Endodermal cell (in vitro differentiated cells): ENCODE measurements around the gene HDAC4. TPM values are rescaled to one million over a fixed set of nuclear protein-coding genes. Genes with fewer than 3 reads are reported as not detected.

ENCODE experiments used
- DNase-seq: peaks from one replicate; pipeline ENCODE4 v3.0.0-alpha.2; 2017
- H3K27ac ChIP-seq: 2 replicates; pipeline ENCODE4 v1.5.1; 2013; ENCODE audit warnings: mild to moderate bottlenecking, low read depth, low read length, moderate library complexity
- H3K27me3 ChIP-seq: 2 replicates; pipeline ENCODE4 v1.6.1; 2013; ENCODE audit warnings: mild to moderate bottlenecking, low read length, moderate library complexity; ENCODE audit not compliant: insufficient read depth, control insufficient read depth, poor library complexity, severe bottlenecking
- H3K36me3 ChIP-seq: 2 replicates; pipeline ENCODE4 v1.7.0; 2013; ENCODE audit warnings: mild to moderate bottlenecking, low read length, moderate library complexity; ENCODE audit not compliant: control insufficient read depth, insufficient read depth
- H3K4me1 ChIP-seq: one replicate; pipeline ENCODE4 v1.7.0; 2013; ENCODE audit warnings: low read length; ENCODE audit not compliant: control insufficient read depth, insufficient read depth
- H3K4me3 ChIP-seq: 2 replicates; pipeline ENCODE4 v1.5.1; 2013; ENCODE audit warnings: mild to moderate bottlenecking, low read length, moderate library complexity
- H3K9ac ChIP-seq: 2 replicates; pipeline ENCODE4 v1.6.1; 2013; ENCODE audit warnings: mild to moderate bottlenecking, low read length, moderate library complexity; ENCODE audit not compliant: poor library complexity, severe bottlenecking; ENCODE audit errors: extremely low read depth
- H3K9me3 ChIP-seq: 2 replicates; pipeline ENCODE4 v1.6.1; 2013; ENCODE audit warnings: mild to moderate bottlenecking, low read length, moderate library complexity; ENCODE audit not compliant: control insufficient read depth
- H3K27ac Mint-ChIP-seq: 2 replicates; pipeline ENCODE4 v1.8.0; 2020; ENCODE audit warnings: mixed read lengths
- H3K27me3 Mint-ChIP-seq: 2 replicates; pipeline ENCODE4 v1.8.0; 2021; ENCODE audit warnings: mild to moderate bottlenecking, mixed read lengths; ENCODE audit not compliant: insufficient read depth
- H3K36me3 Mint-ChIP-seq: 2 replicates; pipeline ENCODE4 v1.8.0; 2020; ENCODE audit warnings: low read depth, mixed read lengths
- H3K4me1 Mint-ChIP-seq: 2 replicates; pipeline ENCODE4 v1.8.0; 2020; ENCODE audit warnings: mixed read lengths
- H3K4me3 Mint-ChIP-seq: 2 replicates; pipeline ENCODE4 v1.8.0; 2020; ENCODE audit warnings: mild to moderate bottlenecking, moderate library complexity, mixed read lengths
- H3K9me3 Mint-ChIP-seq: 2 replicates; pipeline ENCODE4 v1.8.0; 2020; ENCODE audit warnings: mild to moderate bottlenecking, mixed read lengths
- WGBS, 2 experiments: methylation state at CpG; one replicate each; pipeline versions ENCODE4 v1.1.5 to v1.1.7; 2013; ENCODE audit warnings: missing lambda C conversion rate in 2 of 2, mixed read lengths in 1 of 2; ENCODE audit not compliant: insufficient coverage in 1 of 2, insufficient read length in 1 of 2; 5-methylcytosine and 5-hydroxymethylcytosine counted together
- total RNA-seq, 2 donors: library from RNA; stranded (reverse); fragmentation: NEBNext Ultra II Directional in 1 of 2; extraction: Animal tissue kit (Norgen Biotek cat#: 25700) in 1 of 2; gene quantifications; 2 replicates in 1 of 2; 3 replicates in 1 of 2; pipeline ENCODE4 v1.2.1, GENCODE V29; 2021
- TF ChIP-seq, protein P1 (sequence below): fragments of 200-600 bp; sonication (generic); conservative IDR thresholded peaks from 2 replicates; pipeline ENCODE4 v1.5.0; 2021; ENCODE audit warnings: antibody characterized with exemption, mild to moderate bottlenecking

HDAC4 gene
- total RNA-seq, 2 donors from 2014 or later, result 45.7 to 51.2 TPM

DNA sequence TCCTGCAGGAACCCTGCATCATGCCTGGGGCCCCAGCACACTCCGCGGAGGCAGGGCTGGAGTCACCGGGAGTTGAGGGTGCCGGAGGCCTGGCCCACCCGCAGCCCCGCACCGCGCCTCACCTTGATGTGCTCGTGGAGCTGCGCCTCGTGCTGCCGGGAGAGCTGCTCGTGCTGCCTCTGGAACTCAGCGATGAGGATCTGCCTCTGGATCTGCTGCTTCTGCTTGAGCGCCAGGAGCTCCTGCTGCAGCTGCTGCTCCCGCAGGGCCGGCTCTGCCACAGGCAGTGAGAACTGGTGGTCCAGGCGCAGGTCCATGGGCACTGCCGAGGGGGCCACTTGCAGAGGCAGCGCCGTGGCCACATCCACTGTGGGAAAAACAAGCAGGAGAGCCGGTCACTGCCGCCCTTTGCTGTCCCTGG, 211.1 kb downstream of the HDAC4 start:
- no peak overlapping the region for H3K9ac ChIP-seq
- Mint-ChIP-seq H3K27ac (no peak overlapping the region), H3K27me3 (no peaks in the 10 kb centered on the region), H3K4me3 (no peak overlapping the region), H3K4me1 (peaks cover 2% of the 10 kb centered on the region), H3K36me3 (peaks cover 48% of the 10 kb centered on the region), H3K9me3 (peaks cover 8% of the 10 kb centered on the region)
- no peaks in the 10 kb centered on the region for H3K4me1 ChIP-seq
- no peak overlapping the region for H3K4me3 ChIP-seq
- peaks cover 18% of the 10 kb centered on the region for H3K36me3 ChIP-seq
- H3K9me3 ChIP-seq, result peaks cover 13% of the 10 kb centered on the region
- no peak overlapping the region for H3K27ac ChIP-seq
- TF ChIP-seq, protein P1, sequence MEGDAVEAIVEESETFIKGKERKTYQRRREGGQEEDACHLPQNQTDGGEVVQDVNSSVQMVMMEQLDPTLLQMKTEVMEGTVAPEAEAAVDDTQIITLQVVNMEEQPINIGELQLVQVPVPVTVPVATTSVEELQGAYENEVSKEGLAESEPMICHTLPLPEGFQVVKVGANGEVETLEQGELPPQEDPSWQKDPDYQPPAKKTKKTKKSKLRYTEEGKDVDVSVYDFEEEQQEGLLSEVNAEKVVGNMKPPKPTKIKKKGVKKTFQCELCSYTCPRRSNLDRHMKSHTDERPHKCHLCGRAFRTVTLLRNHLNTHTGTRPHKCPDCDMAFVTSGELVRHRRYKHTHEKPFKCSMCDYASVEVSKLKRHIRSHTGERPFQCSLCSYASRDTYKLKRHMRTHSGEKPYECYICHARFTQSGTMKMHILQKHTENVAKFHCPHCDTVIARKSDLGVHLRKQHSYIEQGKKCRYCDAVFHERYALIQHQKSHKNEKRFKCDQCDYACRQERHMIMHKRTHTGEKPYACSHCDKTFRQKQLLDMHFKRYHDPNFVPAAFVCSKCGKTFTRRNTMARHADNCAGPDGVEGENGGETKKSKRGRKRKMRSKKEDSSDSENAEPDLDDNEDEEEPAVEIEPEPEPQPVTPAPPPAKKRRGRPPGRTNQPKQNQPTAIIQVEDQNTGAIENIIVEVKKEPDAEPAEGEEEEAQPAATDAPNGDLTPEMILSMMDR, result no peak
- DNase-seq, result peak; percentile 32
- no peaks in the 10 kb centered on the region for H3K27me3 ChIP-seq
- 97 to 98% methylated on average over 12 to 23 of the region's 23 CpGs for WGBS, 2 experiments

- H3K36me3 Mint-ChIP-seq, result peaks cover 48% of the 10 kb centered on the region
Measured at GRCh38 chr2:239188536-239188935, 212.3 kb downstream of the HDAC4 start.

GRCh38 chr2:239187464-239188253, 213.2 kb downstream of the HDAC4 start:
- Histone ChIP-seq H3K9ac (no peak overlapping the region), H3K4me1 (no peaks in the 10 kb centered on the region), H3K4me3 (no peak overlapping the region), H3K27me3 (no peaks in the 10 kb centered on the region), H3K36me3 (peaks cover 18% of the 10 kb centered on the region), H3K9me3 (peaks cover 13% of the 10 kb centered on the region), H3K27ac (no peak overlapping the region)
- Mint-ChIP-seq H3K4me1 (peaks cover 5% of the 10 kb centered on the region), H3K9me3 (peaks cover 8% of the 10 kb centered on the region), H3K27ac (no peak overlapping the region), H3K4me3 (no peak overlapping the region), H3K36me3 (peaks cover 48% of the 10 kb centered on the region), H3K27me3 (no peaks in the 10 kb centered on the region)
- peak; percentile 32 for DNase-seq
- WGBS, 2 experiments, result 94 to 96% methylated on average over 6 to 15 of the region's 15 CpGs
- TF ChIP-seq, protein P1, result no peak

More at GRCh38 chr2:239188536-239188935, 212.3 kb downstream of the HDAC4 start:
- Histone ChIP-seq H3K4me1 (no peaks in the 10 kb centered on the region), H3K9ac (no peak overlapping the region), H3K9me3 (peaks cover 13% of the 10 kb centered on the region), H3K27ac (no peak overlapping the region), H3K4me3 (no peak overlapping the region), H3K27me3 (no peaks in the 10 kb centered on the region), H3K36me3 (peaks cover 18% of the 10 kb centered on the region)
- DNase-seq, result peak; percentile 19
- TF ChIP-seq, protein P1, result no peak
- no peak overlapping the region for H3K27ac Mint-ChIP-seq
- peaks cover 8% of the 10 kb centered on the region for H3K9me3 Mint-ChIP-seq
- H3K27me3 Mint-ChIP-seq, result no peaks in the 10 kb centered on the region
- peaks cover 2% of the 10 kb centered on the region for H3K4me1 Mint-ChIP-seq
- WGBS, 2 experiments, result 96 to 98% methylated on average over 10 to 12 of the region's 12 CpGs
- no peak overlapping the region for H3K4me3 Mint-ChIP-seq
